ENCODE data around the gene BLMH.

The BLMH gene

GRCh38 chr17:30234296-30234695, 57.4 kb downstream of the BLMH start:
- Histone ChIP-seq H3K4me1 (ENCODE audit: control insufficient read depth, low read length) (peaks cover 10% of the 10 kb centered on the region), H3K4me3 (ENCODE audit: low read length) (no peak overlapping the region), H4K20me1 (ENCODE audit: control insufficient read depth, insufficient read depth, low read depth, low read length) (no peaks in the 10 kb centered on the region), H3K9me2 (replicated peaks; ENCODE audit: control insufficient read depth, low read length) (no peaks in the 10 kb centered on the region), H3K27ac (ENCODE audit: low read depth, low read length) (no peak overlapping the region), H3K79me2 (ENCODE audit: control insufficient read depth, low read length) (no peaks in the 10 kb centered on the region), H3K9me3 (ENCODE audit: control insufficient read depth, insufficient read depth, low read length) (no peaks in the 10 kb centered on the region), H3K4me2 (ENCODE audit: low read length) (no peak overlapping the region), H3K27me3 (ENCODE audit: control insufficient read depth, low read length) (peaks cover 41% of the 10 kb centered on the region), H3F3A (ENCODE audit: control insufficient read depth, insufficient read depth) (no peaks in the 10 kb centered on the region), H3K36me3 (ENCODE audit: control insufficient read depth, low read length) (no peaks in the 10 kb centered on the region)
- TF ChIP-seq, protein P1, sequence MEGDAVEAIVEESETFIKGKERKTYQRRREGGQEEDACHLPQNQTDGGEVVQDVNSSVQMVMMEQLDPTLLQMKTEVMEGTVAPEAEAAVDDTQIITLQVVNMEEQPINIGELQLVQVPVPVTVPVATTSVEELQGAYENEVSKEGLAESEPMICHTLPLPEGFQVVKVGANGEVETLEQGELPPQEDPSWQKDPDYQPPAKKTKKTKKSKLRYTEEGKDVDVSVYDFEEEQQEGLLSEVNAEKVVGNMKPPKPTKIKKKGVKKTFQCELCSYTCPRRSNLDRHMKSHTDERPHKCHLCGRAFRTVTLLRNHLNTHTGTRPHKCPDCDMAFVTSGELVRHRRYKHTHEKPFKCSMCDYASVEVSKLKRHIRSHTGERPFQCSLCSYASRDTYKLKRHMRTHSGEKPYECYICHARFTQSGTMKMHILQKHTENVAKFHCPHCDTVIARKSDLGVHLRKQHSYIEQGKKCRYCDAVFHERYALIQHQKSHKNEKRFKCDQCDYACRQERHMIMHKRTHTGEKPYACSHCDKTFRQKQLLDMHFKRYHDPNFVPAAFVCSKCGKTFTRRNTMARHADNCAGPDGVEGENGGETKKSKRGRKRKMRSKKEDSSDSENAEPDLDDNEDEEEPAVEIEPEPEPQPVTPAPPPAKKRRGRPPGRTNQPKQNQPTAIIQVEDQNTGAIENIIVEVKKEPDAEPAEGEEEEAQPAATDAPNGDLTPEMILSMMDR (IDR thresholded peaks at IDR 0.05; ENCODE audit: low read depth, low read length, poor library complexity, severe bottlenecking): no peak
- no peak for TF ChIP-seq EZH2phosphoT487 (IDR thresholded peaks at IDR 0.05; ENCODE audit: borderline replicate concordance, low read length)

GRCh38 chr17:30232824-30233427, 58.8 kb downstream of the BLMH start:
- H3K9me2 ChIP-seq (replicated peaks; ENCODE audit: control insufficient read depth, low read length): no peaks in the 10 kb centered on the region
- H3K79me2 ChIP-seq (ENCODE audit: control insufficient read depth, low read length): no peaks in the 10 kb centered on the region
- no peaks in the 10 kb centered on the region for H3K9me3 ChIP-seq (ENCODE audit: control insufficient read depth, insufficient read depth, low read length)
- H4K20me1 ChIP-seq (ENCODE audit: control insufficient read depth, insufficient read depth, low read depth, low read length): no peaks in the 10 kb centered on the region
- no peaks in the 10 kb centered on the region for H3F3A ChIP-seq (ENCODE audit: control insufficient read depth, insufficient read depth)
- H3K27ac ChIP-seq (ENCODE audit: low read depth, low read length): no peak overlapping the region
- no peak overlapping the region for H3K4me3 ChIP-seq (ENCODE audit: low read length)
- H3K27me3 ChIP-seq (ENCODE audit: control insufficient read depth, low read length): peaks cover 41% of the 10 kb centered on the region
- no peaks in the 10 kb centered on the region for H3K36me3 ChIP-seq (ENCODE audit: control insufficient read depth, low read length)
- TF ChIP-seq, protein P1 (IDR thresholded peaks at IDR 0.05; ENCODE audit: low read depth, low read length, poor library complexity, severe bottlenecking): no peak
- TF ChIP-seq EZH2phosphoT487 (IDR thresholded peaks at IDR 0.05; ENCODE audit: borderline replicate concordance, low read length): no peak
- H3K4me2 ChIP-seq (ENCODE audit: low read length): no peak overlapping the region
- peaks cover 10% of the 10 kb centered on the region for H3K4me1 ChIP-seq (ENCODE audit: control insufficient read depth, low read length)

GRCh38 chr17:30232015-30232823, 59.5 kb downstream of the BLMH start:
- Histone ChIP-seq H3K9me3 (ENCODE audit: control insufficient read depth, insufficient read depth, low read length) (no peaks in the 10 kb centered on the region), H3K4me1 (ENCODE audit: control insufficient read depth, low read length) (peaks cover 10% of the 10 kb centered on the region), H3K4me2 (ENCODE audit: low read length) (no peak overlapping the region), H3K27me3 (ENCODE audit: control insufficient read depth, low read length) (peaks cover 37% of the 10 kb centered on the region), H3K9me2 (replicated peaks; ENCODE audit: control insufficient read depth, low read length) (no peaks in the 10 kb centered on the region), H3K27ac (ENCODE audit: low read depth, low read length) (no peak overlapping the region), H4K20me1 (ENCODE audit: control insufficient read depth, insufficient read depth, low read depth, low read length) (no peaks in the 10 kb centered on the region), H3K36me3 (ENCODE audit: control insufficient read depth, low read length) (no peaks in the 10 kb centered on the region), H3F3A (ENCODE audit: control insufficient read depth, insufficient read depth) (no peaks in the 10 kb centered on the region), H3K4me3 (ENCODE audit: low read length) (no peak overlapping the region), H3K79me2 (ENCODE audit: control insufficient read depth, low read length) (no peaks in the 10 kb centered on the region)
- TF ChIP-seq, protein P1 (IDR thresholded peaks at IDR 0.05; ENCODE audit: low read depth, low read length, poor library complexity, severe bottlenecking): no peak
- no peak for TF ChIP-seq EZH2phosphoT487 (IDR thresholded peaks at IDR 0.05; ENCODE audit: borderline replicate concordance, low read length)

All from DOHH2 (cell line).